ENCODE data around the gene FGFBP3.

The FGFBP3 gene, protein sequence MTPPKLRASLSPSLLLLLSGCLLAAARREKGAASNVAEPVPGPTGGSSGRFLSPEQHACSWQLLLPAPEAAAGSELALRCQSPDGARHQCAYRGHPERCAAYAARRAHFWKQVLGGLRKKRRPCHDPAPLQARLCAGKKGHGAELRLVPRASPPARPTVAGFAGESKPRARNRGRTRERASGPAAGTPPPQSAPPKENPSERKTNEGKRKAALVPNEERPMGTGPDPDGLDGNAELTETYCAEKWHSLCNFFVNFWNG

DNA sequence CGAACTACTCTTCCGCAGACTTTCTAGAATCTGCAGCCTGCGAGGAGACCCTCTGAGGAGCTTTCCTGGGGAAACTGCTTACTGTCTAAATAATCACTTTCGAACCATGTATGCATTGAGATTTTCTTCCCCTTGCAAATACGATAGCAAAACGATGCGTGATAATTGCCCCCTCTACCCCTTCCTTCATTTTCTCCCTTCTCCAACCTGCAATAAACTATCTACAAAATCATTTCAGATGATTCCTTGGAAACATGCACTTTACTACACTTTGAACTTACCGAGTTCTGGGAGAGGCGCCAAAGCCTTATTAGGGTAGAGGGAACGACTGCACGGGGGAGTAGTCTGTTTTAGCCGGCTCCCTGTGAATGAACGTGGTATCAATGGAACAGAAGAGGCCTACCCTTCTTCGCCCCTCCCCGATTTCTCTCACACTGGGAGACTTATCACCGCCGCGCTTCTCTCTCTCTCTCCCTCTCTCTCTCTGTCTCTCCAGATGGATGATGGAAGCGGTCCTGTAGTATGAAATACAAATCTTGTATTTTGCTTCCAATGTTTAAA, at the start of gene FGFBP3:
Gene FGFBP3 (minus strand): TSS at position 370 of the 561 bp plus-strand sequence. CDS start 517 bp downstream, outside the sequence.
- H3K27ac ChIP-seq, result peak within 1 kb of the TSS; percentile 64
- POLR2A ChIA-PET (ENCODE audit: low non-redundant PET), result no interaction called here
- CTCF ChIA-PET, result interaction anchor here (0.6 to 2.5 kb wide), 9 partner anchors 39 to 692 kb away, joined by 3 to 9 read pairs (median 3); no protein-coding TSS in a partner anchor
- TF ChIP-seq, protein P1, sequence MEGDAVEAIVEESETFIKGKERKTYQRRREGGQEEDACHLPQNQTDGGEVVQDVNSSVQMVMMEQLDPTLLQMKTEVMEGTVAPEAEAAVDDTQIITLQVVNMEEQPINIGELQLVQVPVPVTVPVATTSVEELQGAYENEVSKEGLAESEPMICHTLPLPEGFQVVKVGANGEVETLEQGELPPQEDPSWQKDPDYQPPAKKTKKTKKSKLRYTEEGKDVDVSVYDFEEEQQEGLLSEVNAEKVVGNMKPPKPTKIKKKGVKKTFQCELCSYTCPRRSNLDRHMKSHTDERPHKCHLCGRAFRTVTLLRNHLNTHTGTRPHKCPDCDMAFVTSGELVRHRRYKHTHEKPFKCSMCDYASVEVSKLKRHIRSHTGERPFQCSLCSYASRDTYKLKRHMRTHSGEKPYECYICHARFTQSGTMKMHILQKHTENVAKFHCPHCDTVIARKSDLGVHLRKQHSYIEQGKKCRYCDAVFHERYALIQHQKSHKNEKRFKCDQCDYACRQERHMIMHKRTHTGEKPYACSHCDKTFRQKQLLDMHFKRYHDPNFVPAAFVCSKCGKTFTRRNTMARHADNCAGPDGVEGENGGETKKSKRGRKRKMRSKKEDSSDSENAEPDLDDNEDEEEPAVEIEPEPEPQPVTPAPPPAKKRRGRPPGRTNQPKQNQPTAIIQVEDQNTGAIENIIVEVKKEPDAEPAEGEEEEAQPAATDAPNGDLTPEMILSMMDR (conservative IDR thresholded peaks at IDR 0.05; ENCODE audit: low read depth), result peak; percentile 49; the same call in 1 of the 2 replicates
- peak; percentile 55 for DNase-seq (ENCODE audit: low spot score)

DNA sequence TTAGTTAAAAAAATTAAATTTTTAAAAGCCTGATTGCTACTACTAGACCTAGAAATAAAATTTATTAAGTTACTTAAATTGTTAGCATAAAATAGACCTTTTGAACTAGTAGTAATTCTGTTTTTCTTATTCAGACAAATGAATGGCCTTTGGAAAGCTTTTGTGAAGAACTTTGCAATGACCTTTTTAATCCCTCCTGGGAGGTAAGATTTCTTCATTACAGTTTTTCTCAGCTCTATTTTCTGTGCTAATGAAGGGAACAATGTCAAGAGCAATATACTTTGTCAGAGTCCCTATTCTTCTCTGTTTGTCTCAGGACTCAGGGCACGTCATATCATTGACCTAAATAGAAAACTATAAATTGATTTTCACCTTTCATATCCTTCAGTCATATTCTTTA, 47.8 kb upstream of the FGFBP3 start:
- CTCF ChIA-PET, result no interaction called here
- H3K27ac ChIP-seq, result no peak overlapping the region
- TF ChIP-seq, protein P1 (conservative IDR thresholded peaks at IDR 0.05; ENCODE audit: low read depth), result no peak
- DNase-seq (ENCODE audit: low spot score), result no peak
- POLR2A ChIA-PET (ENCODE audit: low non-redundant PET), result no interaction called here

DNA sequence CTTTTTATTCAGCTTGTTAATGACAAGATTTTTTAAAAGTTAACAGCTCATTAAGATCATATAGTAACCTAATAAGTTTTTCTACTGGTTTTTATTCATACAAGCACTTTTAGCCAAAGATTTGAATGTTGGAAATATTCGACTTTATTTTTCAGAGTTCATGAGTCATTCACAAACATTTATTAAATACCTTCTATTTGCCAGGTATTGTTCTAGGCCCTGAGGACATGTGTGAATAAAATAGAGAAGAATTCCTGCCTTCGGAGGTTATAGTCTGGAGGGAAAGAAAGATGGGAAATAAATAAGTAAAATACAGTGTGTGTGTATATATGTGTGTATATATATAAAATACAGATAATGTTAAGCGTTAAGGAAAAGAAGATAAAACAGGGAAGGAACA, 45.8 kb upstream of the FGFBP3 start:
- ChIA-PET CTCF (interaction anchor here (0.7 kb wide), 1 partner anchor 1090 kb away, joined by 3 read pairs; no protein-coding TSS in a partner anchor), POLR2A (ENCODE audit: low non-redundant PET) (no interaction called here)
- DNase-seq (ENCODE audit: low spot score), result peak; percentile 38
- no peak overlapping the region for H3K27ac ChIP-seq
- TF ChIP-seq, protein P1 (conservative IDR thresholded peaks at IDR 0.05; ENCODE audit: low read depth), result no peak

DNA sequence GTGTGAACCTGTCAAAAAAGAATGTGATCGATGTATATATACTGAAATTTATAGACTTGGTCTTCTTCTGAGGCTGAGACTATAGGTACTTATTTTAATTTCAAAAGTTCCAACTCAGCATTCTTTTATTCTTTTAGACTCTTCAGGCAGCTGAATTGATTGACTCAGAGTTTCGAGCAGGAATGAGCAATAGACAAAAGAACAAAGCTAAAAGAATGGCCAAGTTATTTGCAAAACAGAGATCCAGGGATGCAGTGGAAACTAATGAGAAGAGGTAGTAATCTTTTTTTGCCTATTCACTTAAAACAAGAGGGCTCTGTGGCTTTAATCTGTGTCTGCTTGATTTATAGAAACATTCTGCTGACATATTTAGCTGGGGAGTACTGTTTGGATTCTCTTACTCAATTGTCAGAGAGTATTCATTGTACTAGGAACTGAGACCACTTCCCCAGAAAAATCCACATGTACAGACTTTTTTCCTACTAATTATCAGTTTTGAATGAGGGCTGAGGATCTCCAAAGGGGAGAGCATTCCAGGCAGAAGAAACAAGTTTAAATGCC, 44.4 kb upstream of the FGFBP3 start:
- no peak for DNase-seq (ENCODE audit: low spot score)
- no peak overlapping the region for H3K27ac ChIP-seq
- TF ChIP-seq, protein P1 (conservative IDR thresholded peaks at IDR 0.05; ENCODE audit: low read depth), result no peak
- ChIA-PET CTCF (interaction anchor here (0.6 kb wide), 1 partner anchor 232 kb away, joined by 3 read pairs; no protein-coding TSS in a partner anchor), POLR2A (ENCODE audit: low non-redundant PET) (no interaction called here)

DNA sequence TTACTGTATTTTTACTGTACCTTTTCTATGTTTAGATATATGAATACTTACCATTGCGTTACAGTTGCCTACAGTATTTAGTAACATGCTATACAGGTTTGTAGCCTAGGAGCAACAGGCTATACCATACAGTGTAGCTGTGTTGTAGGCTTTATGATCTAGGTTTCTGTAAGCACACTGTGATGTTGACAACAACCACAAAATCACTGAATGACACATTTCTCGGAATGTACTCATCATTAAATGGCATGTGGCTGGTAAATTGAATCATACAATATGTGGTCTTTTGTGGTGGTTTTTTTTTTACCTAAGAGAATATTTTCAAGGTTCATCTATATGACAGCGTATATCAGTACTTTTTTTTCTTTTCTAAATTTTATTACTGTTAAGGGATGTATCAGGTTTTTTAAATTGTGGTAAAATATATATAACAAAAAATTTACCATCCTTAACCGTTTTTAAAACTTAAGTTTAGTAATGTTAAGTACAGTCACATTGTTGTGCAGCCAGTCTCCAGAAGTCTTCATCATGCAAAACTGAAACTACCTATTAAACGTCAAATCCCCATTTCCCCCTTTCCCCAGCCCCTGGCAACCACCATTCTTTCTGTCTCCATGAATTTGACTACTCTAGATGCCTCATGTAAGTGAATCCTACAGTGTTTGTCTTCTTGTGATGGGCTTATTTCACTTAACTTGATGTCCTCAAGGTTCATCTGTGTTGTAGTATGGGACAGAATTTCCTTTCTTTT, 35.8 kb upstream of the FGFBP3 start:
- ChIA-PET POLR2A (ENCODE audit: low non-redundant PET) (no interaction called here), CTCF (no interaction called here)
- TF ChIP-seq, protein P1 (conservative IDR thresholded peaks at IDR 0.05; ENCODE audit: low read depth), result no peak
- H3K27ac ChIP-seq, result no peak overlapping the region
- no peak for DNase-seq (ENCODE audit: low spot score)

DNA sequence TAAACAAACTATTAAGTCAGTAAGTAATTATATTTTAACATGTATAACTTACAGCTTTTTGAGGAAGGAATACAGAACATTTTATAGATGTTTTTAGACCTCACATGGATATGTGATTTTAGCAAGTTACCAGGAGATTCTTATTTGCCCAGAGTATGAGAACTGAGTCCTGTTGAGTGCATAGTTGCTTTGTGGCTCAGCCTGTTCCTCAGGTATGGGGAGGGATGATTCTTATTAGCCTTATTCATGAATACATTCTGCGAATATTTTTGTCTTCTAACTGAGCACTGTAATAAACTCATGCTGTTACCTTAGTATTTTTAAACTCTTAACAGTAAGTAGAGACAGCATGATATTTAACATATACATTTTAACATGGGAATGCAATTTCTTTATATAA, 32.1 kb upstream of the FGFBP3 start:
- no peak for DNase-seq (ENCODE audit: low spot score)
- H3K27ac ChIP-seq, result no peak overlapping the region
- TF ChIP-seq, protein P1 (conservative IDR thresholded peaks at IDR 0.05; ENCODE audit: low read depth), result no peak
- CTCF ChIA-PET, result no interaction called here
- POLR2A ChIA-PET (ENCODE audit: low non-redundant PET), result no interaction called here

Data from RWPE1 (cell line).